C4-2B (cell line): ENCODE results near the gene MRPL40.

Experiments
- H3K27ac ChIP-seq: fragments of 450-650 bp; 2 replicates; pipeline ENCODE4 v1.5.1; 2017
- CTCF ChIP-seq: fragments of 450-650 bp; conservative IDR thresholded peaks from 2 replicates; pipeline ENCODE4 v1.5.1; 2017; ENCODE audit warnings: mild to moderate bottlenecking
- ZFX ChIP-seq: fragments of 450-650 bp; IDR thresholded peaks from 2 replicates; pipeline ENCODE4 v1.6.1; 2017

Gene MRPL40

GRCh38 chr22:19482297-19482696 is 50.0 kb downstream of the MRPL40 start:
- no peak for TF ChIP-seq ZFX
- TF ChIP-seq CTCF: no peak
- H3K27ac ChIP-seq: no peak overlapping the region

DNA sequence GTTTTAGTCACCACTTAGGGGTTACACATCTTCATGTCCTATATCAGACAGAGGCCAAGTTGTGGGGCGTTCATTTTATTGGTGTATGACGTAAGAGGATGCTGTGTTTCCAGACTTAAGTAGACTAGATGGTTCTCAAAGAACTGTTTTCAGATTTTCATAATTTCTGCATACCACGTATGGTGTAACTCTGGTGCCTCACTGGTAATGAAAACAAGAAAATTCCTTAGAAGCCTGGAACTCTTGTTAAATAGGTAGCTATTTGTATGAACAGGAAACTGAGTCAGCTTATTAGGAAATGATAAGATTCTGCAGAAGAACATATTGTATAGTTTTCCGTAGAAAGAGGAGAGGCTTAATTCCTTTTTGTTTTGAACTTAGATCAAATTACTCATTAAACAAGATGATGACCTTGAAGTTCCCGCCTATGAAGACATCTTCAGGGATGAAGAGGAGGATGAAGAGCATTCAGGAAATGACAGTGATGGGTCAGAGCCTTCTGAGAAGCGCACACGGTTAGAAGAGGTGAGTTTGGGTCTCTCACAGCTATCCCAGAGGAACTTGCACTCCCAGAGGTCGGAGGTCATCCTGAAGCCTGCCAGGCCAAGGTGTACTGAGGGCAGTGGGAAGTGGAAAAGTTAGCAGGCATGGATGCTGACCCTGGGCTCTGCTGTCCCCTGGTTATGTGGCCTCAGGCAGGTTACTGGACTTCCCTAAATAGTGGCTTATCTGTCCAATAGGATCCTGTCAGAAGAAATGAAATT is 51.3 kb downstream of the MRPL40 start:
- no peak overlapping the region for H3K27ac ChIP-seq
- TF ChIP-seq ZFX: no peak
